Neural cell (in vitro differentiated cells): ENCODE measurements around the gene ST3GAL5. TPM values are rescaled to one million over a fixed set of nuclear protein-coding genes. Genes with fewer than 3 reads are reported as not detected.

ENCODE experiments used
- H2AFZ ChIP-seq: fragments of 200-600, 300-800 bp; sonication (generic), shearing (Covaris generic); 2 replicates; pipeline ENCODE4 v1.6.0; 2014; ENCODE audit warnings: low read depth, mild to moderate bottlenecking, antibody characterized with exemption, low read length, moderate library complexity
- H3F3A ChIP-seq: fragments of 200-600 bp; shearing (Covaris generic); 2 replicates; pipeline ENCODE4 v1.6.1; 2016; ENCODE audit warnings: mild to moderate bottlenecking, moderate library complexity, mixed read lengths, antibody characterized with exemption, low read length; ENCODE audit not compliant: insufficient read depth, poor library complexity, severe bottlenecking
- H3K27ac ChIP-seq: fragments of 200-600, 300-800 bp; sonication (generic), shearing (Covaris generic); 2 replicates; pipeline ENCODE4 v1.5.1; 2014; ENCODE audit warnings: mild to moderate bottlenecking, low read length, moderate library complexity
- H3K27me3 ChIP-seq: fragments of 300-800, 200-600 bp; sonication (generic), shearing (Covaris generic); 2 replicates; pipeline ENCODE4 v1.6.0; 2014; ENCODE audit warnings: mild to moderate bottlenecking, low read depth, low read length, moderate library complexity; ENCODE audit not compliant: insufficient read depth
- H3K36me3 ChIP-seq: fragments of 300-800, 200-600 bp; sonication (generic), shearing (Covaris generic); 2 replicates; pipeline ENCODE4 v1.5.1; 2014; ENCODE audit warnings: mild to moderate bottlenecking, antibody characterized with exemption, low read length, moderate library complexity; ENCODE audit not compliant: insufficient read depth
- H3K4me2 ChIP-seq: fragments of 300-800, 200-600 bp; sonication (generic), shearing (Covaris generic); 2 replicates; pipeline ENCODE4 v1.6.0; 2014; ENCODE audit warnings: mild to moderate bottlenecking, low read length
- H3K4me3 ChIP-seq: fragments of 300-800, 200-600 bp; sonication (generic), shearing (Covaris generic); 2 replicates; pipeline ENCODE4 v1.5.1; 2014; ENCODE audit warnings: mild to moderate bottlenecking, low read length, moderate library complexity
- H3K79me2 ChIP-seq: fragments of 200-600 bp; shearing (Covaris generic); replicated peaks from 2 replicates; pipeline ENCODE4 v1.6.0; 2014; ENCODE audit warnings: mild to moderate bottlenecking, low read length, moderate library complexity; ENCODE audit not compliant: insufficient read depth
- H3K9ac ChIP-seq: fragments of 300-800, 200-600 bp; sonication (generic), shearing (Covaris generic); 2 replicates; pipeline ENCODE4 v1.6.1; 2016; ENCODE audit warnings: mild to moderate bottlenecking, low read length, mixed read lengths
- H3K9me2 ChIP-seq: fragments of 200-600 bp; shearing (Covaris generic); 2 replicates; pipeline ENCODE4 v1.6.1; 2016; ENCODE audit warnings: mild to moderate bottlenecking, low read length, mixed read lengths; ENCODE audit not compliant: insufficient read depth
- H3K9me3 ChIP-seq: fragments of 200-600, 300-800 bp; sonication (generic), shearing (Covaris generic); 2 replicates; pipeline ENCODE4 v1.6.1; 2016; ENCODE audit warnings: mild to moderate bottlenecking, mixed run types, low read length, moderate library complexity, mixed read lengths
- H4K20me1 ChIP-seq: fragments of 200-600 bp; shearing (Covaris generic); 2 replicates; pipeline ENCODE4 v1.6.1; 2016; ENCODE audit warnings: mild to moderate bottlenecking, mixed run types; ENCODE audit not compliant: insufficient read depth
- EP300 ChIP-seq: fragments of 450-650 bp; conservative IDR thresholded peaks from 2 replicates; pipeline ENCODE4 v1.6.1; 2014; ENCODE audit warnings: antibody characterized with exemption, mild to moderate bottlenecking, moderate library complexity; ENCODE audit not compliant: poor library complexity, severe bottlenecking
- EZH2 ChIP-seq: fragments of 200-600, 300-800 bp; shearing (Covaris generic), sonication (generic); IDR thresholded peaks from 2 replicates; pipeline ENCODE4 v1.6.1; 2014; ENCODE audit warnings: antibody characterized with exemption, low read length, borderline replicate concordance, mild to moderate bottlenecking; ENCODE audit not compliant: insufficient read depth, poor library complexity, severe bottlenecking
- MXI1 ChIP-seq: fragments of 450-650 bp; conservative IDR thresholded peaks from 2 replicates; pipeline ENCODE4 v1.6.1; 2014; ENCODE audit warnings: antibody characterized with exemption, mild to moderate bottlenecking; ENCODE audit not compliant: poor library complexity, severe bottlenecking
- POLR2AphosphoS5 ChIP-seq: IDR thresholded peaks from 2 replicates; pipeline ENCODE4 v1.6.1; 2012
- RAD21 ChIP-seq: fragments of 450-650 bp; conservative IDR thresholded peaks from 2 replicates; pipeline ENCODE4 v1.6.1; 2014; ENCODE audit warnings: antibody characterized with exemption, mild to moderate bottlenecking, moderate library complexity
- SMC3 ChIP-seq: fragments of 450-650 bp; conservative IDR thresholded peaks from 2 replicates; pipeline ENCODE4 v1.6.1; 2014; ENCODE audit warnings: antibody characterized with exemption, mild to moderate bottlenecking, moderate library complexity; ENCODE audit not compliant: poor library complexity
- TAF1 ChIP-seq: IDR thresholded peaks from 2 replicates; pipeline ENCODE4 v1.6.1; 2012; ENCODE audit warnings: low read depth
- polyA plus RNA-seq: library from polyadenylated mRNA; depleted of rRNA; stranded (reverse); fragments of >200 nt; gene quantifications from 2 replicates; pipeline ENCODE4 v1.2.3, GENCODE V29; 2014
- small RNA-seq, 3 experiments: library from RNA; depleted of rRNA; stranded (forward); fragments of <200 nt; gene quantifications; one replicate each; pipeline ENCODE3, GENCODE V24; 2012
- TF ChIP-seq, protein P1 (sequence below): IDR thresholded peaks from 2 replicates; pipeline ENCODE4 v1.6.1; 2012; ENCODE audit warnings: borderline replicate concordance
- TF ChIP-seq, protein P2 (sequence below): fragments of 450-650 bp; IDR thresholded peaks from 2 replicates; pipeline ENCODE4 v1.5.1; 2014; ENCODE audit warnings: antibody characterized with exemption, mild to moderate bottlenecking, moderate library complexity; ENCODE audit not compliant: poor library complexity, severe bottlenecking

The ST3GAL5 gene
- polyA plus RNA-seq, 1 donor from 2014 or later: 55.6 TPM

DNA sequence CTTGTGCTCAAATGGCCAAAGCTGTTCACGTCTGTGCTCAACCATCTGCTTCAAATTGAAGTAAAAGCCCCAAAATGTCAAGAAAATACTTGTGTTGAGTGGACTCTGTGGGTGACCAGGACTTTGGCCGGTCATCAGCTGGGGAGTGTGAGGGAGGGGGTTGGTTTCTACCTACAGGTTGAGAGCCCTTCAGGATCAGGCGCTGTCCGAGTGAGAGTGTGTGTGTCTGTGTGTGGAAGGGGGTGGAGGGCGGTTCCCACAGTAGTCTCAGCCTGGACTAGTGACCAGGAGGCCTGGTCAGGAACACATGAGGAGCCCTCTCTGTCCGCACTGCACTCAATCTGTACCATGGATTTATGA is 100.8 kb downstream of the ST3GAL5 start:
- H3K79me2 ChIP-seq: no peaks in the 10 kb centered on the region
- H3K9me3 ChIP-seq: no peaks in the 10 kb centered on the region
- TF ChIP-seq TAF1: no peak
- no peak for TF ChIP-seq RAD21
- no peak for TF ChIP-seq EP300
- TF ChIP-seq, protein P1, sequence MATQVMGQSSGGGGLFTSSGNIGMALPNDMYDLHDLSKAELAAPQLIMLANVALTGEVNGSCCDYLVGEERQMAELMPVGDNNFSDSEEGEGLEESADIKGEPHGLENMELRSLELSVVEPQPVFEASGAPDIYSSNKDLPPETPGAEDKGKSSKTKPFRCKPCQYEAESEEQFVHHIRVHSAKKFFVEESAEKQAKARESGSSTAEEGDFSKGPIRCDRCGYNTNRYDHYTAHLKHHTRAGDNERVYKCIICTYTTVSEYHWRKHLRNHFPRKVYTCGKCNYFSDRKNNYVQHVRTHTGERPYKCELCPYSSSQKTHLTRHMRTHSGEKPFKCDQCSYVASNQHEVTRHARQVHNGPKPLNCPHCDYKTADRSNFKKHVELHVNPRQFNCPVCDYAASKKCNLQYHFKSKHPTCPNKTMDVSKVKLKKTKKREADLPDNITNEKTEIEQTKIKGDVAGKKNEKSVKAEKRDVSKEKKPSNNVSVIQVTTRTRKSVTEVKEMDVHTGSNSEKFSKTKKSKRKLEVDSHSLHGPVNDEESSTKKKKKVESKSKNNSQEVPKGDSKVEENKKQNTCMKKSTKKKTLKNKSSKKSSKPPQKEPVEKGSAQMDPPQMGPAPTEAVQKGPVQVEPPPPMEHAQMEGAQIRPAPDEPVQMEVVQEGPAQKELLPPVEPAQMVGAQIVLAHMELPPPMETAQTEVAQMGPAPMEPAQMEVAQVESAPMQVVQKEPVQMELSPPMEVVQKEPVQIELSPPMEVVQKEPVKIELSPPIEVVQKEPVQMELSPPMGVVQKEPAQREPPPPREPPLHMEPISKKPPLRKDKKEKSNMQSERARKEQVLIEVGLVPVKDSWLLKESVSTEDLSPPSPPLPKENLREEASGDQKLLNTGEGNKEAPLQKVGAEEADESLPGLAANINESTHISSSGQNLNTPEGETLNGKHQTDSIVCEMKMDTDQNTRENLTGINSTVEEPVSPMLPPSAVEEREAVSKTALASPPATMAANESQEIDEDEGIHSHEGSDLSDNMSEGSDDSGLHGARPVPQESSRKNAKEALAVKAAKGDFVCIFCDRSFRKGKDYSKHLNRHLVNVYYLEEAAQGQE: no peak
- TF ChIP-seq, protein P2, sequence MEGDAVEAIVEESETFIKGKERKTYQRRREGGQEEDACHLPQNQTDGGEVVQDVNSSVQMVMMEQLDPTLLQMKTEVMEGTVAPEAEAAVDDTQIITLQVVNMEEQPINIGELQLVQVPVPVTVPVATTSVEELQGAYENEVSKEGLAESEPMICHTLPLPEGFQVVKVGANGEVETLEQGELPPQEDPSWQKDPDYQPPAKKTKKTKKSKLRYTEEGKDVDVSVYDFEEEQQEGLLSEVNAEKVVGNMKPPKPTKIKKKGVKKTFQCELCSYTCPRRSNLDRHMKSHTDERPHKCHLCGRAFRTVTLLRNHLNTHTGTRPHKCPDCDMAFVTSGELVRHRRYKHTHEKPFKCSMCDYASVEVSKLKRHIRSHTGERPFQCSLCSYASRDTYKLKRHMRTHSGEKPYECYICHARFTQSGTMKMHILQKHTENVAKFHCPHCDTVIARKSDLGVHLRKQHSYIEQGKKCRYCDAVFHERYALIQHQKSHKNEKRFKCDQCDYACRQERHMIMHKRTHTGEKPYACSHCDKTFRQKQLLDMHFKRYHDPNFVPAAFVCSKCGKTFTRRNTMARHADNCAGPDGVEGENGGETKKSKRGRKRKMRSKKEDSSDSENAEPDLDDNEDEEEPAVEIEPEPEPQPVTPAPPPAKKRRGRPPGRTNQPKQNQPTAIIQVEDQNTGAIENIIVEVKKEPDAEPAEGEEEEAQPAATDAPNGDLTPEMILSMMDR: no peak
- no peak for TF ChIP-seq EZH2
- TF ChIP-seq POLR2AphosphoS5: no peak
- TF ChIP-seq SMC3: no peak
- TF ChIP-seq MXI1: no peak
- no peaks in the 10 kb centered on the region for H3K27me3 ChIP-seq
- no peaks in the 10 kb centered on the region for H3F3A ChIP-seq
- no peak overlapping the region for H3K4me3 ChIP-seq
- H4K20me1 ChIP-seq: no peaks in the 10 kb centered on the region
- H3K9ac ChIP-seq: no peak overlapping the region
- no peak overlapping the region for H2AFZ ChIP-seq
- H3K4me2 ChIP-seq: no peak overlapping the region
- no peak overlapping the region for H3K27ac ChIP-seq
- no peaks in the 10 kb centered on the region for H3K36me3 ChIP-seq
- no peaks in the 10 kb centered on the region for H3K9me2 ChIP-seq

DNA sequence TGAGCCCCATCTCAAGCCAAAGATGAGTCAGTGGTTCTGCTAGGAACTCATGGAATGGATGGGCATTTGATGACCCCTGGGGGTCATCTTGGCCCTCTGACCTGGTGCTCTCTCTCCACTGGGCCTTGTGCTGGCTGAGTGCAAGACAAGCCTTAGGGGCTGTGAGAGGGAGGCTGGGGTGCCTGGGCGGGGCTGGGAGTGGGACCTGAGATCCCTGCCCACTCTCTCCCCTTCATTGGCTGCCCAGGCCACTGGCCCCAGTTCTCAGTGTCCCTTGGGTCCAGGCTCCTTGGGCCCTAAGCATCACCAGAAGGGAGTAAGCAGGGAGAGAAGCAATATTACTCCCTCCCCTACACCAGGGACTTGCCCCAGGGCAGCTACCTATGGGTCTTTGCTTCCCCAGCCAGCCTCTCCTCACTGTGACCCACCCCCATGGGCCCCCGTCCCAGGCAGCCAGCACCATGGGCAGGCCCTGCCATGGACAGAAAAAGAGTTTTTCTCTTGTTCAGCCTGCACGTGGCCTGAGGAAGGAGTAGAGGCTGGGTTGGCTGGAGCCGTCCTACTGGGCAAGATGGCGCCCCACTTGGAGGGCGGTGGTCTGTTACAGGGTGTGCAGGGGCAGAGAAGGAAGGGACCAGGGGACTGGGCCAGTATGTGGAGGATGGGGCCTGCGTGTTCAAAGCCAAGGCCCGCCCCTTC is 101.4 kb downstream of the ST3GAL5 start:
- H3K27ac ChIP-seq: no peak overlapping the region
- H3K27me3 ChIP-seq: no peaks in the 10 kb centered on the region
- no peaks in the 10 kb centered on the region for H3K36me3 ChIP-seq
- H3F3A ChIP-seq: no peaks in the 10 kb centered on the region
- no peaks in the 10 kb centered on the region for H3K9me2 ChIP-seq
- H2AFZ ChIP-seq: no peak overlapping the region
- no peaks in the 10 kb centered on the region for H4K20me1 ChIP-seq
- no peak overlapping the region for H3K4me2 ChIP-seq
- no peak overlapping the region for H3K9ac ChIP-seq
- no peaks in the 10 kb centered on the region for H3K79me2 ChIP-seq
- no peaks in the 10 kb centered on the region for H3K9me3 ChIP-seq
- no peak overlapping the region for H3K4me3 ChIP-seq
- TF ChIP-seq MXI1: no peak

Small RNAs within 50 kb of the gene (small RNA-seq; reads per million reads assigned to genes)
- gene RN7SKP83: 0 reads per million in 3 experiments

Other genes starting within 250 kb of the ST3GAL5 start
- gene SFTPB, start 220.8 kb downstream of the ST3GAL5 start, polyA plus RNA-seq: not detected in 2 replicates
- not detected in 2 replicates for gene GNLY, start 194.6 kb downstream of the ST3GAL5 start, polyA plus RNA-seq
- 0.92 and 1.6 TPM in 2 replicates for gene ATOH8, start 135.0 kb downstream of the ST3GAL5 start, polyA plus RNA-seq
- 5.4 and 9.2 TPM in 2 replicates for gene POLR1A, start 216.9 kb upstream of the ST3GAL5 start, polyA plus RNA-seq
- gene PTCD3, start 217.2 kb upstream of the ST3GAL5 start, polyA plus RNA-seq: 201 and 214 TPM in 2 replicates